Breast epithelium (tissue), 4 donors: ENCODE results near the gene SLC25A28. TPM values are rescaled to one million over a fixed set of nuclear protein-coding genes. Genes with fewer than 3 reads are reported as not detected.

Experiments used
- DNase-seq, 2 donors: peaks; one replicate each; pipeline ENCODE4 v3.0.0-alpha.2; 2019; ENCODE audit warnings: low spot score in 2 of 2
- H3K27ac ChIP-seq, 2 donors: fragments of 200-600 bp; sonication (generic) in 1 of 2; one replicate each; pipeline ENCODE4 v1.5.1; 2016 to 2019; ENCODE audit warnings: mild to moderate bottlenecking in 1 of 2
- H3K27me3 ChIP-seq, 2 donors: fragments of 200-600 bp; sonication (generic) in 1 of 2; one replicate each; pipeline versions ENCODE4 v1.5.1 to v1.6.0; 2017 to 2019; ENCODE audit warnings: control low read depth in 1 of 2, mild to moderate bottlenecking in 1 of 2
- H3K36me3 ChIP-seq: fragments of 200-600 bp; one replicate; pipeline ENCODE4 v1.5.1; 2019
- H3K4me1 ChIP-seq, 2 donors: fragments of 200-600 bp; sonication (generic); one replicate each; pipeline ENCODE4 v1.5.1; 2016 to 2019; ENCODE audit warnings: control low read depth in 1 of 2
- H3K4me3 ChIP-seq, 3 donors: fragments of 200-600 bp; sonication (generic); 1 replicate in 2 of 3; 2 replicates in 1 of 3; pipeline ENCODE4 v1.5.1; 2016 to 2019; ENCODE audit warnings: mild to moderate bottlenecking in 3 of 3, moderate library complexity in 2 of 3
- H3K9me3 ChIP-seq, 2 donors: fragments of 200-600 bp; sonication (generic) in 1 of 2; one replicate each; pipeline ENCODE4 v1.5.1; 2016 to 2019; ENCODE audit warnings: control low read depth in 1 of 2
- CTCF ChIP-seq, 3 donors: fragments of 450-650 bp; IDR thresholded peaks; one replicate each; pipeline ENCODE4 v1.5.1; 2016 to 2017; ENCODE audit warnings: antibody characterized with exemption in 3 of 3, mild to moderate bottlenecking in 3 of 3, moderate library complexity in 3 of 3
- POLR2A ChIP-seq: fragments of 450-650 bp; IDR thresholded peaks from one replicate; pipeline ENCODE4 v1.6.1; 2016; ENCODE audit warnings: antibody characterized with exemption, mild to moderate bottlenecking, moderate library complexity
- POLR2AphosphoS5 ChIP-seq, 3 donors: sonication (generic); formaldehyde crosslinking; IDR thresholded peaks; one replicate each; pipeline ENCODE4 v1.6.1; 2017; ENCODE audit warnings: antibody characterized with exemption in 3 of 3
- intact Hi-C: fragments of 100-400 bp; cut with DNase I; formaldehyde crosslinking; loops from one replicate; pipeline ENCODE4 v1.15.1; 2023; ENCODE audit warnings: low total_unique reads
- total RNA-seq, 3 donors: library from RNA; depleted of rRNA; stranded (reverse); fragments of >200 nt; gene quantifications; one replicate each; pipeline ENCODE4 v1.1.0, GENCODE V29; 2016

Gene SLC25A28
- 10 to 100 TPM; 29.1 to 35.1 (median 33.1) TPM for total RNA-seq

GRCh38 chr10:99619851-99620710, at the start of gene SLC25A28:
TSS of gene SLC25A28 (minus strand) at chr10:99620439. CDS start at chr10:99620335, 104 bp downstream.
- TF ChIP-seq CTCF (IDR thresholded peaks at IDR 0.05) (no peak), POLR2A (no peak), POLR2AphosphoS5 (IDR thresholded peaks at IDR 0.05) (no peak)
- intact Hi-C loops: loop anchor here (10.0 kb wide), 1 partner anchor 895 kb away; the partner anchor contains the start of gene SEC31B
- peaks cover 0 to 29% of the 10 kb centered on the region in 2 donors for H3K4me1 ChIP-seq

GRCh38 chr10:99667108-99667751, 47.0 kb upstream of the SLC25A28 start:
- Histone ChIP-seq H3K27ac (no peak overlapping the region), H3K27me3 (no peaks in the 10 kb centered on the region), H3K4me1 (no peaks in the 10 kb centered on the region), H3K9me3 (no peaks in the 10 kb centered on the region), H3K4me3 (no peak overlapping the region), H3K36me3 (no peaks in the 10 kb centered on the region)
- intact Hi-C loops: no loop called here
- TF ChIP-seq POLR2AphosphoS5 (IDR thresholded peaks at IDR 0.05) (no peak), POLR2A (no peak), CTCF (IDR thresholded peaks at IDR 0.05) (no peak)
- DNase-seq: no peak

More at GRCh38 chr10:99619851-99620710, at the start of gene SLC25A28:
- Histone ChIP-seq H3K4me3 (peak within 1 kb of the TSS; percentile 87 to 90 (median 88)), H3K9me3 (no peaks in the 10 kb centered on the region), H3K27ac (peak within 1 kb of the TSS; percentile 97 to 98), H3K27me3 (no peaks in the 10 kb centered on the region), H3K36me3 (no peaks in the 10 kb centered on the region)
- DNase-seq: peak; percentile 96 to 99

GRCh38 chr10:99665304-99665703, 45.1 kb upstream of the SLC25A28 start:
- TF ChIP-seq CTCF (IDR thresholded peaks at IDR 0.05) (no peak), POLR2AphosphoS5 (IDR thresholded peaks at IDR 0.05) (no peak), POLR2A (no peak)
- no peaks in the 10 kb centered on the region for H3K9me3 ChIP-seq
- H3K36me3 ChIP-seq: no peaks in the 10 kb centered on the region
- no peak for DNase-seq
- H3K4me1 ChIP-seq: peaks cover 0 to 5% of the 10 kb centered on the region in 2 donors
- H3K27me3 ChIP-seq: no peaks in the 10 kb centered on the region
- no peak overlapping the region for H3K4me3 ChIP-seq
- no peak overlapping the region for H3K27ac ChIP-seq
- intact Hi-C loops: no loop called here

GRCh38 chr10:99661377-99661763, 41.1 kb upstream of the SLC25A28 start:
- Histone ChIP-seq H3K27me3 (no peaks in the 10 kb centered on the region), H3K9me3 (no peaks in the 10 kb centered on the region), H3K36me3 (no peaks in the 10 kb centered on the region), H3K27ac (no peak overlapping the region), H3K4me1 (peaks cover 0 to 11% of the 10 kb centered on the region in 2 donors), H3K4me3 (no peak overlapping the region)
- intact Hi-C loops: no loop called here
- no peak for DNase-seq
- TF ChIP-seq POLR2AphosphoS5 (IDR thresholded peaks at IDR 0.05): no peak
- TF ChIP-seq CTCF (IDR thresholded peaks at IDR 0.05): no peak
